Mammary epithelial cell (primary cell): ENCODE data around the gene HEXD.

ENCODE experiments used
- EZH2 ChIP-seq: IDR thresholded peaks from 2 replicates; pipeline ENCODE4 v1.6.1; 2012; ENCODE audit warnings: low read length, inconsistent platforms, borderline replicate concordance
- TF ChIP-seq, protein P1 (sequence below), 2 donors: IDR thresholded peaks in 1 of 2; conservative IDR thresholded peaks in 1 of 2; 2 replicates each; pipeline ENCODE4 v1.5.1; 2011 to 2012; ENCODE audit warnings: inconsistent platforms in 2 of 2, low read length in 2 of 2, mild to moderate bottlenecking in 2 of 2, control low read depth in 1 of 2, low read depth in 1 of 2; ENCODE audit not compliant: insufficient read depth in 1 of 2; ENCODE audit errors: extremely low read depth in 1 of 2

DNA sequence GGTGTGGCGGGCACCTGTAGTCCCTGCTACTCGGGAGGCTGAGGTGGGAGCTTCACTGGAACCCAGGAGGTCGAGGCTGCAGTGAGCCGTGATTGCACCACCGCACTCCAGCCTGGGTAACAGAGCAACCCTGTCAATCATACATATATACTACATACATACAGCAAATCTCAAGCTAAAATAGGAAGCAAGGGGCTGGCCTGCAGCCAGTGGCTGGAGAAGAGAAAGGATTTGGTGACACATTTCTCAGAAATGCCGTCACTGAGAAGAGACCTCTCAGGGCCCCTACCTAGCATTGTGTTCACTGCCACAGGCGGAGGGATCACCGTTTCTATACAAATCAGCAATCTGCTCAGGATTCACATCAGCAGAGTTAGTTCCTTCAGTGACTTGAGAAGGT is 57.3 kb downstream of the HEXD start:
- TF ChIP-seq, protein P1, sequence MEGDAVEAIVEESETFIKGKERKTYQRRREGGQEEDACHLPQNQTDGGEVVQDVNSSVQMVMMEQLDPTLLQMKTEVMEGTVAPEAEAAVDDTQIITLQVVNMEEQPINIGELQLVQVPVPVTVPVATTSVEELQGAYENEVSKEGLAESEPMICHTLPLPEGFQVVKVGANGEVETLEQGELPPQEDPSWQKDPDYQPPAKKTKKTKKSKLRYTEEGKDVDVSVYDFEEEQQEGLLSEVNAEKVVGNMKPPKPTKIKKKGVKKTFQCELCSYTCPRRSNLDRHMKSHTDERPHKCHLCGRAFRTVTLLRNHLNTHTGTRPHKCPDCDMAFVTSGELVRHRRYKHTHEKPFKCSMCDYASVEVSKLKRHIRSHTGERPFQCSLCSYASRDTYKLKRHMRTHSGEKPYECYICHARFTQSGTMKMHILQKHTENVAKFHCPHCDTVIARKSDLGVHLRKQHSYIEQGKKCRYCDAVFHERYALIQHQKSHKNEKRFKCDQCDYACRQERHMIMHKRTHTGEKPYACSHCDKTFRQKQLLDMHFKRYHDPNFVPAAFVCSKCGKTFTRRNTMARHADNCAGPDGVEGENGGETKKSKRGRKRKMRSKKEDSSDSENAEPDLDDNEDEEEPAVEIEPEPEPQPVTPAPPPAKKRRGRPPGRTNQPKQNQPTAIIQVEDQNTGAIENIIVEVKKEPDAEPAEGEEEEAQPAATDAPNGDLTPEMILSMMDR (conservative IDR thresholded peaks at IDR 0.05 in 1 of 2, IDR thresholded peaks at IDR 0.05 in 1 of 2; ENCODE audit: extremely low read depth in 1 of 2, insufficient read depth in 1 of 2, low read depth in 1 of 2, low read length in 2 of 2): no peak
- TF ChIP-seq EZH2: no peak
